ENCODE data around the gene CREB3L2.

CREB3L2 gene

DNA sequence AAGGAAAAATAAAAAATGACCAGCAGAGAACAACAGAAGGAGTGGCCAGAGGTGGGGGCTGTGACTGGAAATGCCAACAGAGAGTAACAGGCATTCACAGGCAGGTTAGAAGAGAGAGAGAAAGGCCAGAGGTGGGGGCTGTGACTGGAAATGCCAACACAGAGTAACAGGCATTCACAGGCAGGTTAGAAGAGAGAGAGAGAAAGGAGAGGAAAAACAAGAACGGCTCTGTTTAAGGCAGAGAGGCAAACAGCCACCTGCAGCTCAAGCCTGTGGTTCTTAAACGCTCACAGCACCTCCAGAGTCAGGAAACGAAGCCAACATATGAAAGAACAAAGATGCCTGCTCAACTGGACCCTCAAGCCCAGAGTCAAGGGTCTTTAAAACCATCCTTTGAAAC is 115.6 kb downstream of the CREB3L2 start:
- no peak for DNase-seq (ENCODE audit: low read depth)
- no peak overlapping the region for H3K4me3 ChIP-seq (replicated peaks; ENCODE audit: low read depth, low read length)
- TF ChIP-seq, protein P1, sequence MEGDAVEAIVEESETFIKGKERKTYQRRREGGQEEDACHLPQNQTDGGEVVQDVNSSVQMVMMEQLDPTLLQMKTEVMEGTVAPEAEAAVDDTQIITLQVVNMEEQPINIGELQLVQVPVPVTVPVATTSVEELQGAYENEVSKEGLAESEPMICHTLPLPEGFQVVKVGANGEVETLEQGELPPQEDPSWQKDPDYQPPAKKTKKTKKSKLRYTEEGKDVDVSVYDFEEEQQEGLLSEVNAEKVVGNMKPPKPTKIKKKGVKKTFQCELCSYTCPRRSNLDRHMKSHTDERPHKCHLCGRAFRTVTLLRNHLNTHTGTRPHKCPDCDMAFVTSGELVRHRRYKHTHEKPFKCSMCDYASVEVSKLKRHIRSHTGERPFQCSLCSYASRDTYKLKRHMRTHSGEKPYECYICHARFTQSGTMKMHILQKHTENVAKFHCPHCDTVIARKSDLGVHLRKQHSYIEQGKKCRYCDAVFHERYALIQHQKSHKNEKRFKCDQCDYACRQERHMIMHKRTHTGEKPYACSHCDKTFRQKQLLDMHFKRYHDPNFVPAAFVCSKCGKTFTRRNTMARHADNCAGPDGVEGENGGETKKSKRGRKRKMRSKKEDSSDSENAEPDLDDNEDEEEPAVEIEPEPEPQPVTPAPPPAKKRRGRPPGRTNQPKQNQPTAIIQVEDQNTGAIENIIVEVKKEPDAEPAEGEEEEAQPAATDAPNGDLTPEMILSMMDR (IDR thresholded peaks at IDR 0.05; ENCODE audit: low read length, missing control alignments), result no peak

DNA sequence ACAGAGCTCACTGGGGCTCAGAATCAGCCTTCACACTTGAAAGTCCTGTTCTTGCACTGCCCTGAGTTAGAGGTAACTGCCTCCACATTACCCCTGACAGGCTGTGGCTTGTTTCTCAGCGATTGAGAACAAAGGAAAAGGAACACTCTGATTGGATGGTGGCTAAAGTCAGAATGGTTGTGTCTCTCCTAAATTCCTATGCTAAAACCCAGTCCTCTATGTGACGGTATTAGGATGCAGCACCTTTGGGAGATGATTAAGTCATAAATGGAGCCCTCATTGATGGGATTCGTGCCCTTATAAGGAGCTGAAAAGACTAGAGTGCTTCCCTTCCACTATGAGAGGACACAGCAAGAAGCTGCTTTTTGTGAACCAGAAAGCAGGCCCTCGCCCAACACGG is 116.2 kb downstream of the CREB3L2 start:
- TF ChIP-seq, protein P1 (IDR thresholded peaks at IDR 0.05; ENCODE audit: low read length, missing control alignments), result no peak
- H3K4me3 ChIP-seq (replicated peaks; ENCODE audit: low read depth, low read length), result no peak overlapping the region
- no peak for DNase-seq (ENCODE audit: low read depth)

DNA sequence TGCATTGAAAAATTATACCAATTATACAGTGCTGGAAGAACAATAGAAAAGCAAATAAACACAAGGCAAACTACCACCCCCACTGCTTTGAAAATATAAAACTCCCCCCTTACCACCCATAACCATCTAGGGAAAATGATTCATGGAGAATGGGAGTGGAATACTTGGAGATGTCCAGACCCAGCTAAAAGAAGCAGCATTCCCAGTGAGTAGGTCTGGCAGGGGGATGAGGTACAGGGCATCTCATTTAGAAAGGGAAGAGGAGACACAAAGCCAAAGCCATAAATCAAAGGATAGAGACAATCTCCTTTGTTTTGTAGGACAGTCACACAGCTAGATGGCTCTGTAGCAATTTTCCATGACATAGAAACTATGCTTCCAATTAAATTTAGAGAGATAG is 119.1 kb downstream of the CREB3L2 start:
- TF ChIP-seq, protein P1 (IDR thresholded peaks at IDR 0.05; ENCODE audit: low read length, missing control alignments), result no peak
- DNase-seq (ENCODE audit: low read depth), result no peak
- no peak overlapping the region for H3K4me3 ChIP-seq (replicated peaks; ENCODE audit: low read depth, low read length)

DNA sequence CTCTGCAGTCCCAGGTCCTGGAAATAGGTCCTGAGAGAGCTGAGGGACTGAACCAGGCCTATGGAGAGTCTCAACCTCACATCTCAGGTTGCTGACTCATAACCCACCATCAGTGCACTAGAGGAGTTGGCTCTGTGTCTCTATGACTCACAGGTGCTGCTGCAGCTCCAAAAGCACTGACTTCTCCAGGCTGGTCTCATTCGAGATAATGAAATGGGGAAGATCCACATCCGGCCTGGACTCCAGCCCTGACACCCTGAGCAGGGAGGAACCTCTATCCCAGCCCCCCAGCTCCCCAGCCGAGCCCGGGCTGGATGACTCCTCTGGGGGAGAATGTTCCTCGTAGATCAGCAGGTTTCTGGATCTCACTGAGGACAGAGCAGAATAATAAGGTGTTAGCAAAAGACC is 119.6 kb downstream of the CREB3L2 start:
- TF ChIP-seq, protein P1 (IDR thresholded peaks at IDR 0.05; ENCODE audit: low read length, missing control alignments), result no peak
- DNase-seq (ENCODE audit: low read depth), result peak; percentile 97
- no peak overlapping the region for H3K4me3 ChIP-seq (replicated peaks; ENCODE audit: low read depth, low read length)

DNA sequence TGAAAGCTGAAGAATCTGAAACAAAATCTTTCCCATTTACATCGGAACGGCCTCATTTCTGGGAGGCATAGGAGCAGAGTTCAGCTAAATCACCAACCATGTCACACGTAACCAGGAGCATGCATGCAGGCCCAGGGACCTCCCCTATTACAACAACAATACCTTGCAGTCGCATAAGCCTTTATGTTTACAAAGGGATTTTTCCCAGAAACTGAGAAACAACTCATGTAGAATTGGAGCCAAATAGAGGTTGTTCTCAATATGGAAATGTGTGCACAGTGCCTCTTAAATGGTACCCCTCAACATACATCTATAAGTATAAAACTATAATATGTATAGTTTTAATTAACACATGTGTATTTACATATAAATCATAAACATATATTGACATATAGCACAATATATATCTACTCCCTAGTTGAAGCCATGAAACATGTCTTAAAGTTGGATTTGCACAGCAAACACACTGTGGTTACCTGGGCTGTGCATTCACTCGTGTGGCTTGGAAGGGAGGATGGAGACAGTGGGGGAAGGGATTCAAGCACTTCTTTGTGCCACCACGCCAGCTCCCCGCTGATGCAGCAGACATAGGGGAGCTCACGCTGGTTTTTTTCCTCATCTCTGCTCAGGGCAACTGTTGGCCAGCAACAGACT is 120.2 kb downstream of the CREB3L2 start:
- no peak overlapping the region for H3K4me3 ChIP-seq (replicated peaks; ENCODE audit: low read depth, low read length)
- TF ChIP-seq, protein P1 (IDR thresholded peaks at IDR 0.05; ENCODE audit: low read length, missing control alignments), result no peak
- DNase-seq (ENCODE audit: low read depth), result no peak

DNA sequence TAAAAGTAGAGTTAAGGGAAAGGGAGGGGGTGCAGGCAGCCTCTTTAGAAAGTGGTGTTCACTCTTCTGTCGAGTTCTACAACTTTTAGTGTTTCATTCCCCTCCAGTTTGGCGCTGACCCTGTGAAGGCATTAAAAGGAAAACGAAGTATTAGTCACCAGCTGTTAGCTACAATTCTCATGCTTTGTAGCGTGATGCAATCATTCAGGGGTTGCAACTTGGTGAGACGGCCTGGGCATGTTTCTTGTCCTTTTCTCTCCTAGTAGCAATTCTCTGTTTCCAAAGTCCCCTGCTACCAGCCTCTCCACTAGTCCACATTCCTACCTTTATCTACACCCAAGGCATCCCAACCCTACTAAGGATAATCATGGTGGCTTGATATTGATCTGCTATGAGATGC is 121.5 kb downstream of the CREB3L2 start:
- no peak overlapping the region for H3K4me3 ChIP-seq (replicated peaks; ENCODE audit: low read depth, low read length)
- TF ChIP-seq, protein P1 (IDR thresholded peaks at IDR 0.05; ENCODE audit: low read length, missing control alignments), result no peak
- peak; percentile 87 for DNase-seq (ENCODE audit: low read depth)

Data from fibroblast of pulmonary artery (primary cell).